H9 (cell line): ENCODE measurements around the gene GALNT9. TPM values are rescaled to one million over a fixed set of nuclear protein-coding genes. Genes with fewer than 3 reads are reported as not detected.

Experiments used
- DNase-seq: peaks from one replicate; pipeline ENCODE4 v3.0.0-alpha.2; 2017
- H2AFZ ChIP-seq: one replicate; pipeline ENCODE4 v1.6.1; 2013; ENCODE audit warnings: mild to moderate bottlenecking, low read length, control low read depth, moderate library complexity
- H2AK5ac ChIP-seq: 2 replicates; pipeline ENCODE4 v1.6.1; 2013; ENCODE audit warnings: low read length, control low read depth, mixed read lengths; ENCODE audit not compliant: insufficient read length
- H2BK120ac ChIP-seq: one replicate; pipeline ENCODE4 v1.6.1; 2013; ENCODE audit warnings: low read depth, mild to moderate bottlenecking, low read length, control low read depth, inconsistent platforms; ENCODE audit not compliant: poor library complexity, severe bottlenecking
- H2BK12ac ChIP-seq: 2 replicates; pipeline ENCODE4 v1.6.1; 2013; ENCODE audit warnings: low read length, control low read depth, mixed read lengths, low read depth; ENCODE audit not compliant: insufficient read length
- H2BK15ac ChIP-seq: 2 replicates; pipeline ENCODE4 v1.6.1; 2013; ENCODE audit warnings: low read depth, low read length, control low read depth
- H2BK20ac ChIP-seq: one replicate; pipeline ENCODE4 v1.6.1; 2013; ENCODE audit warnings: low read depth, mild to moderate bottlenecking, low read length, control low read depth, inconsistent platforms; ENCODE audit not compliant: poor library complexity, severe bottlenecking
- H2BK5ac ChIP-seq: 2 replicates; pipeline ENCODE4 v1.6.1; 2013; ENCODE audit warnings: low read length, control low read depth, mixed read lengths; ENCODE audit not compliant: insufficient read length
- H3K14ac ChIP-seq: 2 replicates; pipeline ENCODE4 v1.6.1; 2013; ENCODE audit warnings: low read length, control low read depth; ENCODE audit not compliant: insufficient read depth
- H3K18ac ChIP-seq: 2 replicates; pipeline ENCODE4 v1.6.1; 2013; ENCODE audit warnings: low read depth, mild to moderate bottlenecking, mixed read lengths, low read length, control low read depth; ENCODE audit not compliant: insufficient read length
- H3K23ac ChIP-seq: 2 replicates; pipeline ENCODE4 v1.6.1; 2013; ENCODE audit warnings: low read length, control low read depth, mixed read lengths, low read depth; ENCODE audit not compliant: insufficient read length
- H3K23me2 ChIP-seq: 2 replicates; pipeline ENCODE4 v1.6.1; 2013; ENCODE audit warnings: low read depth, mild to moderate bottlenecking, mixed read lengths, low read length, control low read depth; ENCODE audit not compliant: insufficient read length, poor library complexity, severe bottlenecking
- H3K27ac ChIP-seq: 2 replicates; pipeline ENCODE4 v1.5.1; 2013; ENCODE audit warnings: low read length, control low read depth, mixed read lengths, low read depth; ENCODE audit not compliant: insufficient read length
- H3K27me3 ChIP-seq: 2 replicates; pipeline ENCODE4 v1.6.1; 2013; ENCODE audit warnings: low read length, control low read depth, inconsistent platforms; ENCODE audit not compliant: insufficient read depth
- H3K4ac ChIP-seq: 2 replicates; pipeline ENCODE4 v1.6.1; 2013; ENCODE audit warnings: low read depth, mild to moderate bottlenecking, control low read depth, inconsistent platforms, low read length, moderate library complexity
- H3K4me1 ChIP-seq: 2 replicates; pipeline ENCODE4 v1.6.1; 2013; ENCODE audit warnings: low read length, control low read depth, inconsistent platforms; ENCODE audit not compliant: insufficient read depth
- H3K4me2 ChIP-seq: 2 replicates; pipeline ENCODE4 v1.6.1; 2013; ENCODE audit warnings: low read length, control low read depth, mixed read lengths; ENCODE audit not compliant: insufficient read length, insufficient read depth
- H3K56ac ChIP-seq: 2 replicates; pipeline ENCODE4 v1.6.1; 2013; ENCODE audit warnings: low read depth, mild to moderate bottlenecking, mixed read lengths, low read length, control low read depth; ENCODE audit not compliant: insufficient read length
- H3K79me1 ChIP-seq: 2 replicates; pipeline ENCODE4 v1.6.1; 2013; ENCODE audit warnings: low read depth, mild to moderate bottlenecking, moderate library complexity, low read length, control low read depth, inconsistent platforms; ENCODE audit not compliant: insufficient read depth, poor library complexity, severe bottlenecking
- H3K79me2 ChIP-seq: 2 replicates; pipeline ENCODE4 v1.6.1; 2013; ENCODE audit warnings: low read length, control low read depth, inconsistent platforms; ENCODE audit not compliant: insufficient read depth
- H3K9ac ChIP-seq: 2 replicates; pipeline ENCODE4 v1.6.1; 2013; ENCODE audit warnings: low read length, control low read depth, mixed read lengths; ENCODE audit not compliant: insufficient read length; ENCODE audit errors: extremely low read depth
- H3K9me3 ChIP-seq: one replicate; pipeline ENCODE4 v1.6.1; 2013; ENCODE audit warnings: low read depth, low read length, inconsistent platforms; ENCODE audit not compliant: control insufficient read depth
- H3T11ph ChIP-seq: one replicate; pipeline ENCODE4 v1.6.1; 2013; ENCODE audit warnings: mild to moderate bottlenecking, low read length, control low read depth, inconsistent platforms
- H4K20me1 ChIP-seq: one replicate; pipeline ENCODE4 v1.6.1; 2013; ENCODE audit not compliant: control insufficient read depth, insufficient read length, insufficient read depth
- H4K5ac ChIP-seq: 2 replicates; pipeline ENCODE4 v1.6.1; 2013; ENCODE audit warnings: low read depth, mild to moderate bottlenecking, mixed read lengths, low read length, control low read depth; ENCODE audit not compliant: insufficient read length
- H4K8ac ChIP-seq: replicated peaks from 2 replicates; pipeline ENCODE4 v1.6.1; 2013; ENCODE audit warnings: low read length, control low read depth, mixed read lengths, low read depth; ENCODE audit not compliant: insufficient read length
- H4K91ac ChIP-seq: 2 replicates; pipeline ENCODE4 v1.6.1; 2013; ENCODE audit warnings: low read depth, mild to moderate bottlenecking, moderate library complexity, mixed read lengths, low read length, control low read depth; ENCODE audit not compliant: insufficient read length
- H3K27ac Mint-ChIP-seq, 3 experiments: 2 replicates in 2 of 3; 3 replicates in 1 of 3; pipeline ENCODE4 v1.8.0; 2020 to 2021; ENCODE audit warnings: mixed read lengths in 3 of 3, mild to moderate bottlenecking in 1 of 3, moderate library complexity in 1 of 3
- H3K27me3 Mint-ChIP-seq: 2 replicates; pipeline ENCODE4 v1.8.0; 2021; ENCODE audit warnings: low read depth, mild to moderate bottlenecking, moderate library complexity, mixed read lengths
- H3K36me3 Mint-ChIP-seq, 3 experiments: 2 replicates in 2 of 3; 3 replicates in 1 of 3; pipeline ENCODE4 v1.8.0; 2020 to 2021; ENCODE audit warnings: low read depth in 3 of 3, mixed read lengths in 3 of 3; ENCODE audit not compliant: insufficient read depth in 1 of 3
- H3K4me1 Mint-ChIP-seq, 2 experiments: 2 replicates each; pipeline ENCODE4 v1.8.0; 2020; ENCODE audit warnings: mixed read lengths in 2 of 2
- H3K4me3 Mint-ChIP-seq, 2 experiments: 2 replicates in 1 of 2; 3 replicates in 1 of 2; pipeline ENCODE4 v1.8.0; 2020 to 2021; ENCODE audit warnings: mild to moderate bottlenecking in 2 of 2, mixed read lengths in 2 of 2, moderate library complexity in 1 of 2
- H3K9me3 Mint-ChIP-seq, 2 experiments: 2 replicates in 1 of 2; 3 replicates in 1 of 2; pipeline ENCODE4 v1.8.0; 2020; ENCODE audit warnings: mild to moderate bottlenecking in 2 of 2, mixed read lengths in 2 of 2, moderate library complexity in 1 of 2
- WGBS: extraction: QIAGEN DNeasy Blood & Tissue Kit; methylation state at CpG from one replicate; pipeline ENCODE4 v1.1.7; 2013; ENCODE audit warnings: missing lambda C conversion rate, low lambda C conversion rate, mixed read lengths; ENCODE audit not compliant: insufficient read length; ENCODE audit errors: extremely low coverage; 5-methylcytosine and 5-hydroxymethylcytosine counted together
- total RNA-seq: library from RNA; stranded (reverse); gene quantifications from 2 replicates; pipeline ENCODE4 v1.2.1, GENCODE V29; 2021
- TF ChIP-seq, protein P1 (sequence below): fragments of 200-600 bp; sonication (generic); conservative IDR thresholded peaks from 3 replicates; pipeline ENCODE4 v1.8.0; 2021; ENCODE audit warnings: antibody characterized with exemption, mild to moderate bottlenecking

The GALNT9 gene
- total RNA-seq, 1 experiment from 2014 or later: 0.35 TPM

DNA sequence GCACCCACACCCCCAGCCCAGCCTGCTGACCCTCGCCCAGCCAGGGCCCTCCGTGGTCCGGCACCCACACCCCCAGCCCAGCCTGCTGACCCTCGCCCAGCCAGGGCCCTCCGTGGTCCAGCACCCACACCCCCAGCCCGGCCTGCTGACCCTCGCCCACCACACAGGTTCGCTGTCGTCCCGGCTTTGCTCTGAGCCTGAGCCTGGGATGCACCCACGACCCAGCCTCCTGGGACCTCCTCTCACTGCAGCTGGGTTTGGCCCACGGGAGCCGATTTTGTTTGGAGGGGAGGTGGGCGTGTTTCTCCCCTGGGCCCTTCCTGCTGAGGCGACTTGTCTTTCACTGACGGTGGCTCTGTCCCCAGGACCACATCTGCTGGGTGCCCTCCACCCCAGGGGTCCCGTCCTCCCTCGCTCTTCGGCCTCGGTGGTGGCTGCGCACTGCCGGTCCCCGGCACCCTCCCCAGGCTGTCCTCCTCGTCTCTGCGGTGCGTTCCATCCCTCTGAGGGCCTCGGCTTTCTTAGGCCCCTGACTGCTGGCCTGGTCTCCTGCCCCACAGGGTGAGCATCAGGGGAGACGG is 83.8 kb downstream of the GALNT9 start:
- peaks cover 0 to 2% of the 10 kb centered on the region in 2 experiments; a peak in 1 of 5 replicates for H3K9me3 Mint-ChIP-seq
- Histone ChIP-seq H4K5ac (no peak overlapping the region), H2AFZ (no peak overlapping the region), H2BK15ac (no peak overlapping the region), H3K27ac (no peak overlapping the region), H3K14ac (no peak overlapping the region), H2BK5ac (no peak overlapping the region), H4K91ac (no peak overlapping the region), H3K79me1 (no peaks in the 10 kb centered on the region), H2BK120ac (no peak overlapping the region), H2AK5ac (no peak overlapping the region), H3K9me3 (no peaks in the 10 kb centered on the region), H3K23ac (no peak overlapping the region), H3K4me2 (no peak overlapping the region), H4K20me1 (no peaks in the 10 kb centered on the region), H3K4me1 (no peaks in the 10 kb centered on the region), H4K8ac (no peak overlapping the region), H3K79me2 (no peaks in the 10 kb centered on the region), H2BK20ac (no peak overlapping the region), H3K27me3 (no peaks in the 10 kb centered on the region; the same call in 1 of the 2 replicates), H3K9ac (no peak overlapping the region), H3K56ac (no peak overlapping the region), H3T11ph (no peak overlapping the region), H3K18ac (no peak overlapping the region), H3K23me2 (no peaks in the 10 kb centered on the region), H2BK12ac (no peak overlapping the region), H3K4ac (no peak overlapping the region)
- TF ChIP-seq, protein P1, sequence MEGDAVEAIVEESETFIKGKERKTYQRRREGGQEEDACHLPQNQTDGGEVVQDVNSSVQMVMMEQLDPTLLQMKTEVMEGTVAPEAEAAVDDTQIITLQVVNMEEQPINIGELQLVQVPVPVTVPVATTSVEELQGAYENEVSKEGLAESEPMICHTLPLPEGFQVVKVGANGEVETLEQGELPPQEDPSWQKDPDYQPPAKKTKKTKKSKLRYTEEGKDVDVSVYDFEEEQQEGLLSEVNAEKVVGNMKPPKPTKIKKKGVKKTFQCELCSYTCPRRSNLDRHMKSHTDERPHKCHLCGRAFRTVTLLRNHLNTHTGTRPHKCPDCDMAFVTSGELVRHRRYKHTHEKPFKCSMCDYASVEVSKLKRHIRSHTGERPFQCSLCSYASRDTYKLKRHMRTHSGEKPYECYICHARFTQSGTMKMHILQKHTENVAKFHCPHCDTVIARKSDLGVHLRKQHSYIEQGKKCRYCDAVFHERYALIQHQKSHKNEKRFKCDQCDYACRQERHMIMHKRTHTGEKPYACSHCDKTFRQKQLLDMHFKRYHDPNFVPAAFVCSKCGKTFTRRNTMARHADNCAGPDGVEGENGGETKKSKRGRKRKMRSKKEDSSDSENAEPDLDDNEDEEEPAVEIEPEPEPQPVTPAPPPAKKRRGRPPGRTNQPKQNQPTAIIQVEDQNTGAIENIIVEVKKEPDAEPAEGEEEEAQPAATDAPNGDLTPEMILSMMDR: no peak
- no CpG with 5 or more reads among the region's 28 CpGs for WGBS
- DNase-seq: no peak
- H3K4me3 Mint-ChIP-seq: no peak overlapping the region
- no peaks in the 10 kb centered on the region; a peak in 1 of 7 replicates for H3K36me3 Mint-ChIP-seq
- H3K27me3 Mint-ChIP-seq: peaks cover 54% of the 10 kb centered on the region
- H3K27ac Mint-ChIP-seq: no peak overlapping the region
- peaks cover 7 to 10% of the 10 kb centered on the region in 2 experiments for H3K4me1 Mint-ChIP-seq
